ENCODE measurements around the gene DACT2.

GRCh38 chr6:168302534-168302933, 17.0 kb downstream of the DACT2 start:
- TF ChIP-seq MEF2D (tag; conservative IDR thresholded peaks at IDR 0.05; ENCODE audit: low read depth) (no peak), TBP (optimal IDR thresholded peaks at IDR 0.05; ENCODE audit: low read depth, low read length) (no peak), EZH2 (IDR thresholded peaks at IDR 0.05; ENCODE audit: borderline replicate concordance, low read depth, low read length) (no peak), FOXM1 (IDR thresholded peaks at IDR 0.05; ENCODE audit: low read depth) (no peak), FOXM1 (CRISPR knock-in tag; IDR thresholded peaks at IDR 0.05; ENCODE audit: low read depth) (no peak), TAF7 (tag; IDR thresholded peaks at IDR 0.05) (no peak), MAFK (IDR thresholded peaks at IDR 0.05; ENCODE audit: low read length) (no peak), ETV5 (CRISPR knock-in tag; IDR thresholded peaks at IDR 0.05; ENCODE audit: low read depth) (no peak), PBX2 (CRISPR knock-in tag; IDR thresholded peaks at IDR 0.05; ENCODE audit: low read depth) (no peak), PBX2 (tag; conservative IDR thresholded peaks at IDR 0.05; ENCODE audit: low read depth) (no peak), CEBPZ (IDR thresholded peaks at IDR 0.05; ENCODE audit: borderline replicate concordance, low read depth, low read length) (no peak), RFX5 (IDR thresholded peaks at IDR 0.05; ENCODE audit: low read depth, low read length) (no peak), POLR2AphosphoS5 (IDR thresholded peaks at IDR 0.05; ENCODE audit: control insufficient read depth, insufficient read depth, low read depth, low read length) (no peak), POLR2A (conservative IDR thresholded peaks at IDR 0.05) (no peak)
- TF ChIP-seq, protein P1, sequence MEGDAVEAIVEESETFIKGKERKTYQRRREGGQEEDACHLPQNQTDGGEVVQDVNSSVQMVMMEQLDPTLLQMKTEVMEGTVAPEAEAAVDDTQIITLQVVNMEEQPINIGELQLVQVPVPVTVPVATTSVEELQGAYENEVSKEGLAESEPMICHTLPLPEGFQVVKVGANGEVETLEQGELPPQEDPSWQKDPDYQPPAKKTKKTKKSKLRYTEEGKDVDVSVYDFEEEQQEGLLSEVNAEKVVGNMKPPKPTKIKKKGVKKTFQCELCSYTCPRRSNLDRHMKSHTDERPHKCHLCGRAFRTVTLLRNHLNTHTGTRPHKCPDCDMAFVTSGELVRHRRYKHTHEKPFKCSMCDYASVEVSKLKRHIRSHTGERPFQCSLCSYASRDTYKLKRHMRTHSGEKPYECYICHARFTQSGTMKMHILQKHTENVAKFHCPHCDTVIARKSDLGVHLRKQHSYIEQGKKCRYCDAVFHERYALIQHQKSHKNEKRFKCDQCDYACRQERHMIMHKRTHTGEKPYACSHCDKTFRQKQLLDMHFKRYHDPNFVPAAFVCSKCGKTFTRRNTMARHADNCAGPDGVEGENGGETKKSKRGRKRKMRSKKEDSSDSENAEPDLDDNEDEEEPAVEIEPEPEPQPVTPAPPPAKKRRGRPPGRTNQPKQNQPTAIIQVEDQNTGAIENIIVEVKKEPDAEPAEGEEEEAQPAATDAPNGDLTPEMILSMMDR (IDR thresholded peaks at IDR 0.05 in 2 of 3, conservative IDR thresholded peaks at IDR 0.05 in 1 of 3; ENCODE audit: insufficient read depth in 2 of 3, low read depth in 1 of 3, low read length in 3 of 3), result no peak
